ENCODE measurements around the gene RSPH3. TPM values are rescaled to one million over a fixed set of nuclear protein-coding genes. Genes with fewer than 3 reads are reported as not detected.
A peak's percentile ranks its signal among the peaks of the same experiment; 100 is the strongest.

The RSPH3 gene
- total and polyA plus RNA-seq, 2 donors from 2014 or later, result 5.5 to 20.2 TPM

DNA sequence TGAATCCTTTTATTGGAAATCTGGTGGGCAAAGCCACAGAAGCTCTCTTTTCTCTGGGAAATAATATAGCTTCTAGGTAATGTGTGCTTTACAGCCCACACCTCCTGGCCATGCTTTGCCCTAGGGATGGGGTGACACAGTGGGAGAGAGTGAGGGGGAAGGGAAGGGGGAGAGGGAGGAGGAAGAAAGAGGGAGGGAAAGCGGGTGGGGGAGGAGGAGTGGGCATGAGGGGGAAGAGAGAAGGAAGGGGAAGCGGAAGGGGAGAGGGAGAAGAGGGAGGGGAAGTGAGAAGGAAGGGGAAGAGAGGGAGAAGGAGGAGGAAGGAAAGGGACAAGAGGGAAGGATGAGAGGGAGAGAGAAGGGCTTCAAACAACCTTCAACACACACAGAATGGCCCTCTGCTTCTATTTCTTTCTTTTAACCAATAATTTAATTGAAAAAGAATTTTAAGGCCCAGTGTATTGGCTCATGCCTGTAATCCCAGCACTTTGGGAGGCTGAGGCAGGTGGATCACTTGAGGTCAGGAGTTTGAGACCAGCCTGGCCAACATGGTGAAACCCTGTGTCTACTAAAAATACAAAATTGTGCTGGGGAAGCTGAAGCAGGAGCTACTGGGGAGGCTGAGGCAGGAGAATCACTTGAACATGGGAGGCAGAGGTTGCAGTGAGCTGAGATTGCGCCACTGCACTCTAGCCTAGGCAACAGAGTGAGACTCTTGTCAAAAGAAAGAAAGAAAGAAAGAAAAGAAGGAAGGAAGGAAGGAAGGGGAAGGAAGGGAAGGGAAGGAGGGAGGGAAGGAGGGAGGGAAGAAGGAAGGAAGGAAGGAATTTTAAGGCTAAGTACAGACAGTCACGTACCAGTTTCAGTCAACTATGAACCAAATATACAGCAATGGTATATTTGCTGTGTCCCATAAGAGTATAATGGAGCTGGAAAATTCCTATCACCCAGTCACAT lies 75.2 kb downstream of the RSPH3 start:
- Histone ChIP-seq H3K27ac (ENCODE audit: low read depth in 2 of 2, low read length in 2 of 2) (no peak overlapping the region), H3K27me3 (ENCODE audit: control insufficient read depth, insufficient read depth, low read length) (no peaks in the 10 kb centered on the region), H3K36me3 (ENCODE audit: control insufficient read depth in 2 of 3, insufficient read depth in 3 of 3, low read length in 3 of 3) (no peaks in the 10 kb centered on the region), H3K4me3 (ENCODE audit: low read length in 3 of 3) (no peak overlapping the region), H3K4me1 (ENCODE audit: control insufficient read depth in 2 of 3, insufficient read depth in 2 of 3, low read depth in 1 of 3, low read length in 3 of 3) (peaks cover 0 to 2% (median 0%) of the 10 kb centered on the region in 3 donors), H3K9ac (ENCODE audit: low read length in 3 of 3) (no peak overlapping the region), H3K9me3 (ENCODE audit: control insufficient read depth in 2 of 3, insufficient read depth in 1 of 3, low read length in 3 of 3) (no peaks in the 10 kb centered on the region)
- no peak for DNase-seq
- intact Hi-C loops (cut with DNase I), result no loop called here
- TF ChIP-seq, protein P1, sequence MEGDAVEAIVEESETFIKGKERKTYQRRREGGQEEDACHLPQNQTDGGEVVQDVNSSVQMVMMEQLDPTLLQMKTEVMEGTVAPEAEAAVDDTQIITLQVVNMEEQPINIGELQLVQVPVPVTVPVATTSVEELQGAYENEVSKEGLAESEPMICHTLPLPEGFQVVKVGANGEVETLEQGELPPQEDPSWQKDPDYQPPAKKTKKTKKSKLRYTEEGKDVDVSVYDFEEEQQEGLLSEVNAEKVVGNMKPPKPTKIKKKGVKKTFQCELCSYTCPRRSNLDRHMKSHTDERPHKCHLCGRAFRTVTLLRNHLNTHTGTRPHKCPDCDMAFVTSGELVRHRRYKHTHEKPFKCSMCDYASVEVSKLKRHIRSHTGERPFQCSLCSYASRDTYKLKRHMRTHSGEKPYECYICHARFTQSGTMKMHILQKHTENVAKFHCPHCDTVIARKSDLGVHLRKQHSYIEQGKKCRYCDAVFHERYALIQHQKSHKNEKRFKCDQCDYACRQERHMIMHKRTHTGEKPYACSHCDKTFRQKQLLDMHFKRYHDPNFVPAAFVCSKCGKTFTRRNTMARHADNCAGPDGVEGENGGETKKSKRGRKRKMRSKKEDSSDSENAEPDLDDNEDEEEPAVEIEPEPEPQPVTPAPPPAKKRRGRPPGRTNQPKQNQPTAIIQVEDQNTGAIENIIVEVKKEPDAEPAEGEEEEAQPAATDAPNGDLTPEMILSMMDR (IDR thresholded peaks at IDR 0.05; ENCODE audit: borderline replicate concordance, extremely low read depth, insufficient read depth), result no peak
- FAIRE-seq, result no peak

DNA sequence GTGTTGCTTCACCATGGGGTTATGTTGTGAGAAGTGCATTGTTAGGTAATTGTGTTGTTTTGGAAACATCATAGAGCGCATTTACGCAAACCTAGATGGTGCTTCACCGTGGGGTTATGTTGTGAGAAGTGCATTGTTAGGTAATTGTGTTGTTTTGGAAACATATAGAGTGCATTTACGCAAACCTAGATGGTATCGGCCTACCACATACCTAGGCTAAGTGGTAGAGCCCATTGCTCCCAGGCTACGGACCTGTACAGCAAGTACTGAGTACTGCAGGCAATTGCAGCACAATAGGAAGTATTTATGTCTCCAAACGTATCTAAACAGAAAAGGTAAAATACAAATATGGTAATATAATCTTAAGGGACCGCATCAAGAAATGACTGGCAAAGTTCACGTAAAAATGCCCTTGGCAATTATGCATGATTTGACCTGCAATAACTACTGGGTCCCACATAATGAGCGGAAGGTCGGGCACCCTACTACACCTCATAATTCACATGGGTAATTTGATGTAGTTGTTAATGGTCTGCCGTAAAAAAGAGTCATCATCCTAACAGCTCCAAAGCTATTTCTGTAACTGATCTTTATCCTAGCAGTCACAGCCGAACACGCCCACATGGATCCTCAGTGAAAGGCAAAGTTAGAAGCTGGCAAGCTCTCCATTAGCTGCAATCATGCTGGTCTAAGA lies 76.0 kb downstream of the RSPH3 start:
- Histone ChIP-seq H3K27me3 (ENCODE audit: control insufficient read depth, insufficient read depth, low read length) (no peaks in the 10 kb centered on the region), H3K9me3 (ENCODE audit: control insufficient read depth in 2 of 3, insufficient read depth in 1 of 3, low read length in 3 of 3) (no peaks in the 10 kb centered on the region), H3K27ac (ENCODE audit: low read depth in 2 of 2, low read length in 2 of 2) (no peak overlapping the region), H3K9ac (ENCODE audit: low read length in 3 of 3) (no peak overlapping the region), H3K36me3 (ENCODE audit: control insufficient read depth in 2 of 3, insufficient read depth in 3 of 3, low read length in 3 of 3) (no peaks in the 10 kb centered on the region), H3K4me1 (ENCODE audit: control insufficient read depth in 2 of 3, insufficient read depth in 2 of 3, low read depth in 1 of 3, low read length in 3 of 3) (peaks cover 0 to 2% (median 0%) of the 10 kb centered on the region in 3 donors), H3K4me3 (ENCODE audit: low read length in 3 of 3) (no peak overlapping the region)
- FAIRE-seq (no peak), DNase-seq (peak in 3 of 5 donors; percentile 64 to 81 (median 81))
- intact Hi-C loops (cut with DNase I), result no loop called here
- TF ChIP-seq, protein P1 (IDR thresholded peaks at IDR 0.05; ENCODE audit: borderline replicate concordance, extremely low read depth, insufficient read depth), result no peak

Other genes with a start within 250 kb of the RSPH3 start
- 636 TPM for gene EZR, start 180.8 kb downstream of the RSPH3 start, total RNA-seq
- 154 TPM for gene EZR, start 180.8 kb downstream of the RSPH3 start, polyA plus RNA-seq (ENCODE audit: insufficient read depth, low read depth, low replicate concordance)
- 8.8 TPM for gene TAGAP, start 44.8 kb upstream of the RSPH3 start, total RNA-seq
- gene TAGAP, start 44.8 kb upstream of the RSPH3 start, polyA plus RNA-seq (ENCODE audit: insufficient read depth, low read depth, low replicate concordance), result 0.45 TPM
- gene FNDC1, start 169.2 kb upstream of the RSPH3 start, total RNA-seq, result 1.3 TPM
- 0.69 TPM for gene FNDC1, start 169.2 kb upstream of the RSPH3 start, polyA plus RNA-seq (ENCODE audit: insufficient read depth, low read depth, low replicate concordance)

All from kidney (tissue), 14 donors.